SJCRH30 (cell line): ENCODE data around the gene PPAN. TPM values are rescaled to one million over a fixed set of nuclear protein-coding genes. Genes with fewer than 3 reads are reported as not detected.

Experiments
- DNase-seq, 2 experiments: peaks; one replicate each; pipeline ENCODE4 v3.0.0-alpha.2; 2015 to 2020
- H3K27ac ChIP-seq: fragments of 250-450 bp; sonication (Bioruptor Pico); 2 replicates; pipeline ENCODE4 v1.5.1; 2020; ENCODE audit warnings: mild to moderate bottlenecking, moderate library complexity
- H3K27me3 ChIP-seq: fragments of 250-450 bp; sonication (Bioruptor Pico); 2 replicates; pipeline ENCODE4 v1.5.1; 2020; ENCODE audit warnings: mild to moderate bottlenecking, moderate library complexity
- H3K36me3 ChIP-seq: fragments of 250-450 bp; sonication (Bioruptor Pico); 2 replicates; pipeline ENCODE4 v1.5.1; 2020; ENCODE audit warnings: mild to moderate bottlenecking, moderate library complexity
- H3K4me1 ChIP-seq: fragments of 250-450 bp; sonication (Bioruptor Pico); 2 replicates; pipeline ENCODE4 v1.5.1; 2020; ENCODE audit warnings: mild to moderate bottlenecking, moderate library complexity
- H3K4me3 ChIP-seq: fragments of 250-450 bp; sonication (Bioruptor Pico); 2 replicates; pipeline ENCODE4 v1.5.1; 2020; ENCODE audit warnings: mild to moderate bottlenecking, moderate library complexity
- H3K9me3 ChIP-seq: fragments of 250-450 bp; sonication (Bioruptor Pico); replicated peaks from 2 replicates; pipeline ENCODE4 v1.5.1; 2020; ENCODE audit warnings: mild to moderate bottlenecking, moderate library complexity
- total RNA-seq: library from RNA; depleted of rRNA; stranded (reverse); fragments of >200 nt; shearing (Covaris generic); gene quantifications from 2 replicates; pipeline ENCODE4 v1.2.3, GENCODE V29; 2014; rRNA removed

Gene PPAN
- total RNA-seq, 1 experiment from 2014 or later, result 47.0 TPM

DNA sequence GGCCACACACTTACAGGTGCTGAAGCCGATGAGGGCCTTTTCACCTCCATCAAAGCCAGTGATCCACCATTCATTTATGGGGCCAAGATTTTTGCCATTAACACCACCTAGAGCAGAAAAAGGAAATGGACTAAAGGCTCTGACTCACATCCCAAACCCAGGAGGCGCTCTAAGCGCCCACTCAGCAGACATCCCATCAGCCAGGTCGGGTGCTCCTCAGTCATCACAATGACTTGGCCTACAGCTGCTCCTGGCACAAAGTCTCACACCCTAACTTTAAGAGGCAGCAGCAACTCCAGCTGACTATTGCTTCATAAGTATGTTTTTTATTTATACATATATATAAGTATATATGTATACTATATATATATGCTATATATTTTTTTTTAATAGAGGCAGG is 49.7 kb downstream of the PPAN start:
- peaks cover 76% of the 10 kb centered on the region for H3K36me3 ChIP-seq
- DNase-seq, result no peak

DNA sequence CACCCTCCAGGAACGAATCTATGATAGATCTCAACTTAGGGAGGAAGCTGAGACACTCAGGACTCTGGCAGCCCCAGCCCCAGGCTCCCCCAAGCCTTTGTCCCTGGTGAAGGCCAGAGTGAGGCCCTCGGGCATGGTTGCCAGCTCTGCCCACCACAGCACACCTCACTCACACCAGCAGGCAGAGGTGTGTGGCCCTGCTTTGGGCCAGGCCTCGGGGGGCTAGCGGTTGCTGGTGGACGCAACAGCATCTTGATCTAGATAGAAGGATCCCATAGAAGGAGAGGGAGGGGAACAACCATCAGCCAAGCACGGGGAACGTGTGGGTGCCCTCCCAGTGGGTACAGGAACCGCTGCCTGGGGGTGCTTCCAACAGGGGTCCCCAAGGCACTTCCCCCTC is 51.9 kb downstream of the PPAN start:
- Histone ChIP-seq H3K27ac (no peak overlapping the region), H3K36me3 (peaks cover 75% of the 10 kb centered on the region), H3K4me1 (no peaks in the 10 kb centered on the region), H3K27me3 (no peaks in the 10 kb centered on the region), H3K9me3 (no peaks in the 10 kb centered on the region), H3K4me3 (no peak overlapping the region)
- no peak for DNase-seq

More for the DNA sequence above, 49.7 kb downstream of the PPAN start:
- no peak overlapping the region for H3K27ac ChIP-seq
- no peaks in the 10 kb centered on the region for H3K9me3 ChIP-seq
- no peaks in the 10 kb centered on the region for H3K27me3 ChIP-seq
- H3K4me3 ChIP-seq, result no peak overlapping the region
- no peaks in the 10 kb centered on the region for H3K4me1 ChIP-seq

DNA sequence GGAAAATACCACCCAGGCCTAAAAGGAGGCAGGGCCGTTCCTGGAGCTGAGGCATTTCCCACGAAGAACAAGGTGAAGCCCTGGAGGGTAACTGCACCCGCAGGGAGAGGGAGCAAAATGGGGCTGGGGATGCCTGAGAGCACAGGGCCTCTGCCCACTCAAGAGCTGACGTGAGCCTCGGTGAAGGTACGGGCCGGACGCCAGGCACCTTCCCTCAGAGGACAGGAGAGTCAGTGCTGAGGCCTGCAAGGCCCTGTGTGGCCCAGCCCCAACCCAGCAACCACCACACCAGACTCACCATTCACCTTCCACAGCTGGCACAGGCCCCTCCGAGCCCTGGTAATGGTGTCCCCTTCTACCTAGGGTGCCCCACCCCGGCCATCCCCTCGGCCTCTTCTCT is 52.3 kb downstream of the PPAN start:
- H3K4me3 ChIP-seq, result no peak overlapping the region
- peaks cover 75% of the 10 kb centered on the region for H3K36me3 ChIP-seq
- no peaks in the 10 kb centered on the region for H3K27me3 ChIP-seq
- H3K9me3 ChIP-seq, result no peaks in the 10 kb centered on the region
- DNase-seq, result no peak
- no peaks in the 10 kb centered on the region for H3K4me1 ChIP-seq
- no peak overlapping the region for H3K27ac ChIP-seq

DNA sequence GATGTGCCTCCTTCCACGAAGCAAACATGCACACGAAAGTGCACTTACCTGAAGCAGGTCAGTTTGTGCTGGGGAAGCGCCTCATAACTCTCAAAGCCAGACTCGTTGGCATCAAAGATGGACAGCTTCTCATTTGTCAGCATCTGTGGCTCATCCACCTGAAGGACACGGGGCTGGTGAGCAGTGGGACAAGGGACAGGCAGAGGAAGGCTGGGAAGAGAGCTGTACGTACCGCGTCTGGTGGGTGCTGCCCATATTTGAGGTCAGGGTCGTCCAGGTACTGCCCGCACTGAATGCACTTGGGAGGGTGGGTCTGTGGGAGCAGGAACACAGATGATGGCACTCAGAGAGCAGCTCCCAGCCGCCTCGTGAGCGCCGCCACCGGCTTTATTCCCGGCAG is 53.4 kb downstream of the PPAN start:
- no peak overlapping the region for H3K27ac ChIP-seq
- H3K27me3 ChIP-seq, result no peaks in the 10 kb centered on the region
- DNase-seq, result no peak
- peaks cover 82% of the 10 kb centered on the region for H3K36me3 ChIP-seq
- H3K4me3 ChIP-seq, result no peak overlapping the region
- H3K4me1 ChIP-seq, result no peaks in the 10 kb centered on the region
- no peaks in the 10 kb centered on the region for H3K9me3 ChIP-seq

Other genes starting within 250 kb of the PPAN start
- 0.20 TPM in 1 of 2 replicates, not detected in the other for gene OLFM2, start 169.8 kb upstream of the PPAN start, total RNA-seq
- not detected in 2 replicates for gene COL5A3, start 95.9 kb upstream of the PPAN start, total RNA-seq
- not detected in 2 replicates for gene RDH8, start 92.9 kb upstream of the PPAN start, total RNA-seq
- gene SHFL, start 20.0 kb upstream of the PPAN start, total RNA-seq, result 0.08 TPM in 1 of 2 replicates, not detected in the other
- 0.10 TPM in 1 of 2 replicates, not detected in the other for gene ANGPTL6, start 3.7 kb upstream of the PPAN start, total RNA-seq
- 10.7 and 10.8 TPM in 2 replicates for gene P2RY11, start 5.3 kb downstream of the PPAN start, total RNA-seq
- 179 and 186 TPM in 2 replicates for gene EIF3G, start 13.5 kb downstream of the PPAN start, total RNA-seq
- gene DNMT1, start 88.6 kb downstream of the PPAN start, total RNA-seq, result 122 and 151 TPM in 2 replicates
- 7.4 and 7.5 TPM in 2 replicates for gene S1PR2, start 125.0 kb downstream of the PPAN start, total RNA-seq
- 53.7 and 54.8 TPM in 2 replicates for gene MRPL4, start 145.9 kb downstream of the PPAN start, total RNA-seq
- 0.85 and 0.86 TPM in 2 replicates for gene ICAM1, start 164.8 kb downstream of the PPAN start, total RNA-seq
- gene ICAM4, start 180.6 kb downstream of the PPAN start, total RNA-seq, result 1.7 and 2.8 TPM in 2 replicates
- gene ICAM5, start 183.6 kb downstream of the PPAN start, total RNA-seq, result 0.22 and 0.28 TPM in 2 replicates
- 0.89 and 2.1 TPM in 2 replicates for gene ZGLP1, start 203.5 kb downstream of the PPAN start, total RNA-seq
- gene FDX2, start 209.7 kb downstream of the PPAN start, total RNA-seq, result 11.5 and 17.5 TPM in 2 replicates
- gene RAVER1, start 227.2 kb downstream of the PPAN start, total RNA-seq, result 20.1 and 21.3 TPM in 2 replicates
- 2.1 and 2.8 TPM in 2 replicates for gene ICAM3, start 233.3 kb downstream of the PPAN start, total RNA-seq